Upper lobe of left lung (tissue), 4 donors: ENCODE results near the gene SLC26A3.

Experiments
- CTCF ChIP-seq, 6 experiments: fragments of 450-650 bp in 4 of 6; fragments of 200-600 bp in 2 of 6; sonication (generic) in 2 of 6; IDR thresholded peaks; one replicate each; pipeline ENCODE4 v1.5.1; 2016 to 2019; ENCODE audit warnings: antibody characterized with exemption in 6 of 6
- EP300 ChIP-seq, 4 donors: sonication (generic); formaldehyde crosslinking; IDR thresholded peaks; one replicate each; pipeline ENCODE4 v1.5.1; 2017; ENCODE audit warnings: antibody characterized with exemption in 4 of 4, control low read depth in 2 of 4
- POLR2AphosphoS5 ChIP-seq, 2 donors: sonication (generic); formaldehyde crosslinking; IDR thresholded peaks; one replicate each; pipeline ENCODE4 v1.5.1; 2017; ENCODE audit warnings: antibody characterized with exemption in 2 of 2

- TF ChIP-seq CTCF (IDR thresholded peaks at IDR 0.05) (no peak), POLR2AphosphoS5 (IDR thresholded peaks at IDR 0.05) (no peak), EP300 (IDR thresholded peaks at IDR 0.05) (no peak)
Observed at GRCh38 chr7:107718456-107719193, 84.4 kb downstream of the SLC26A3 start.
